Measurements from ENCODE around the gene NEB.

The NEB gene

GRCh38 chr2:151551556-151551955, 182.7 kb downstream of the NEB start:
- no peak for DNase-seq (ENCODE audit: low read depth, low spot score)
- CTCF ChIA-PET = interaction anchor here (1.0 kb wide), 1 partner anchor 15 kb away, joined by 4 read pairs; no protein-coding TSS in a partner anchor
- POLR2A ChIA-PET = no interaction called here
- TF ChIP-seq CTCF (IDR thresholded peaks at IDR 0.05; ENCODE audit: insufficient read depth, low read length, missing control alignments) = no peak
- no peak overlapping the region for H3K4me3 ChIP-seq (ENCODE audit: low read depth, low read length)

- CTCF ChIA-PET = no interaction called here
- POLR2A ChIA-PET = no interaction called here
- H3K4me3 ChIP-seq (ENCODE audit: low read depth, low read length) = no peak overlapping the region
- TF ChIP-seq CTCF (IDR thresholded peaks at IDR 0.05; ENCODE audit: insufficient read depth, low read length, missing control alignments) = no peak
- no peak for DNase-seq (ENCODE audit: low read depth, low spot score)
Observed at GRCh38 chr2:151549191-151549590, 185.1 kb downstream of the NEB start.

GRCh38 chr2:151544449-151544848, 189.8 kb downstream of the NEB start:
- H3K4me3 ChIP-seq (ENCODE audit: low read depth, low read length) = no peak overlapping the region
- no peak for TF ChIP-seq CTCF (IDR thresholded peaks at IDR 0.05; ENCODE audit: insufficient read depth, low read length, missing control alignments)
- ChIA-PET POLR2A (no interaction called here), CTCF (no interaction called here)
- DNase-seq (ENCODE audit: low read depth, low spot score) = no peak

- TF ChIP-seq CTCF (IDR thresholded peaks at IDR 0.05; ENCODE audit: insufficient read depth, low read length, missing control alignments) = no peak
- ChIA-PET POLR2A (no interaction called here), CTCF (no interaction called here)
- H3K4me3 ChIP-seq (ENCODE audit: low read depth, low read length) = no peak overlapping the region
- no peak for DNase-seq (ENCODE audit: low read depth, low spot score)
Observed at GRCh38 chr2:151543876-151544275, 190.4 kb downstream of the NEB start.

- no peak for TF ChIP-seq CTCF (IDR thresholded peaks at IDR 0.05; ENCODE audit: insufficient read depth, low read length, missing control alignments)
- ChIA-PET POLR2A (no interaction called here), CTCF (no interaction called here)
- no peak for DNase-seq (ENCODE audit: low read depth, low spot score)
- H3K4me3 ChIP-seq (ENCODE audit: low read depth, low read length) = no peak overlapping the region
Observed at GRCh38 chr2:151534001-151534400, 200.3 kb downstream of the NEB start.

- CTCF ChIA-PET = no interaction called here
- POLR2A ChIA-PET = no interaction called here
- no peak overlapping the region for H3K4me3 ChIP-seq (ENCODE audit: low read depth, low read length)
- DNase-seq (ENCODE audit: low read depth, low spot score) = no peak
- no peak for TF ChIP-seq CTCF (IDR thresholded peaks at IDR 0.05; ENCODE audit: insufficient read depth, low read length, missing control alignments)
Observed at GRCh38 chr2:151533127-151533526, 201.1 kb downstream of the NEB start.
